Upper lobe of left lung (tissue), 6 donors: ENCODE data around the gene RPS10. TPM values are rescaled to one million over a fixed set of nuclear protein-coding genes. Genes with fewer than 3 reads are reported as not detected.
A peak's percentile ranks its signal among the peaks of the same experiment; 100 is the strongest.

Source experiments
- ATAC-seq, 2 donors: fragments of 200-7000 bp; cut with Tn5 transposase; one replicate each; pipeline ENCODE4 v1.9.1; 2022; ENCODE audit warnings: mild to moderate bottlenecking in 2 of 2, moderate library complexity in 2 of 2; ENCODE audit not compliant: low FRiP score in 2 of 2
- DNase-seq, 2 donors: peaks; one replicate each; pipeline ENCODE4 v3.0.0-alpha.2; 2019 to 2020
- H3K27ac ChIP-seq, 4 donors: fragments of 200-600 bp; sonication (generic); one replicate each; pipeline ENCODE4 v1.5.1; 2016 to 2019
- H3K27me3 ChIP-seq, 4 donors: fragments of 200-600 bp; sonication (generic); one replicate each; pipeline ENCODE4 v1.5.1; 2017 to 2019
- H3K36me3 ChIP-seq, 4 donors: fragments of 200-600 bp; sonication (generic); one replicate each; pipeline ENCODE4 v1.5.1; 2016 to 2019
- H3K4me1 ChIP-seq, 4 donors: fragments of 200-600 bp; sonication (generic); one replicate each; pipeline ENCODE4 v1.5.1; 2018 to 2019
- H3K4me3 ChIP-seq, 4 donors: fragments of 200-600 bp; sonication (generic); one replicate each; pipeline ENCODE4 v1.5.1; 2017 to 2019; ENCODE audit warnings: mild to moderate bottlenecking in 2 of 4, moderate library complexity in 1 of 4
- H3K9me3 ChIP-seq, 4 donors: fragments of 200-600 bp; sonication (generic); one replicate each; pipeline ENCODE4 v1.5.1; 2018 to 2019
- EP300 ChIP-seq, 4 donors: sonication (generic); formaldehyde crosslinking; IDR thresholded peaks; one replicate each; pipeline ENCODE4 v1.5.1; 2017; ENCODE audit warnings: antibody characterized with exemption in 4 of 4, control low read depth in 2 of 4
- POLR2A ChIP-seq, 4 donors: fragments of 450-650 bp; IDR thresholded peaks; one replicate each; pipeline ENCODE4 v1.5.1; 2016 to 2017; ENCODE audit warnings: antibody characterized with exemption in 4 of 4, mild to moderate bottlenecking in 2 of 4
- POLR2AphosphoS5 ChIP-seq, 2 donors: sonication (generic); formaldehyde crosslinking; IDR thresholded peaks; one replicate each; pipeline ENCODE4 v1.5.1; 2017; ENCODE audit warnings: antibody characterized with exemption in 2 of 2
- WGBS, 2 donors: methylation state at CpG; one replicate each; pipeline ENCODE4 v1.1.5; 2017 to 2018; 5-methylcytosine and 5-hydroxymethylcytosine counted together
- total RNA-seq, 6 donors: library from RNA; depleted of rRNA in 4 of 6; stranded (reverse); fragments of >200 nt in 4 of 6; gene quantifications; one replicate each; pipeline versions ENCODE4 v1.1.0 to v1.2.1, GENCODE V29; 2016 to 2021
- TF ChIP-seq, protein P1 (sequence below), 6 experiments: fragments of 450-650 bp in 4 of 6; fragments of 200-600 bp in 2 of 6; sonication (generic) in 2 of 6; IDR thresholded peaks; one replicate each; pipeline ENCODE4 v1.5.1; 2016 to 2019; ENCODE audit warnings: antibody characterized with exemption in 6 of 6
- donor health status: DM: no; HTN: no; CAD: no; lungs with moderate emphysema.
- donor health status: DM: no; HTN: yes; CAD: no; lungs with severe emphysema.

RPS10 gene
- total RNA-seq, 6 donors from 2014 or later = 383 to 1,975 (median 1,074) TPM

- H3K36me3 ChIP-seq = no peaks in the 10 kb centered on the region
- TF ChIP-seq EP300 (IDR thresholded peaks at IDR 0.05) (no peak), POLR2AphosphoS5 (IDR thresholded peaks at IDR 0.05) (no peak), POLR2A (IDR thresholded peaks at IDR 0.05) (no peak)
- TF ChIP-seq, protein P1, sequence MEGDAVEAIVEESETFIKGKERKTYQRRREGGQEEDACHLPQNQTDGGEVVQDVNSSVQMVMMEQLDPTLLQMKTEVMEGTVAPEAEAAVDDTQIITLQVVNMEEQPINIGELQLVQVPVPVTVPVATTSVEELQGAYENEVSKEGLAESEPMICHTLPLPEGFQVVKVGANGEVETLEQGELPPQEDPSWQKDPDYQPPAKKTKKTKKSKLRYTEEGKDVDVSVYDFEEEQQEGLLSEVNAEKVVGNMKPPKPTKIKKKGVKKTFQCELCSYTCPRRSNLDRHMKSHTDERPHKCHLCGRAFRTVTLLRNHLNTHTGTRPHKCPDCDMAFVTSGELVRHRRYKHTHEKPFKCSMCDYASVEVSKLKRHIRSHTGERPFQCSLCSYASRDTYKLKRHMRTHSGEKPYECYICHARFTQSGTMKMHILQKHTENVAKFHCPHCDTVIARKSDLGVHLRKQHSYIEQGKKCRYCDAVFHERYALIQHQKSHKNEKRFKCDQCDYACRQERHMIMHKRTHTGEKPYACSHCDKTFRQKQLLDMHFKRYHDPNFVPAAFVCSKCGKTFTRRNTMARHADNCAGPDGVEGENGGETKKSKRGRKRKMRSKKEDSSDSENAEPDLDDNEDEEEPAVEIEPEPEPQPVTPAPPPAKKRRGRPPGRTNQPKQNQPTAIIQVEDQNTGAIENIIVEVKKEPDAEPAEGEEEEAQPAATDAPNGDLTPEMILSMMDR (IDR thresholded peaks at IDR 0.05) = no peak
- peak in 1 of 2 donors; percentile 48 for DNase-seq
- no peak overlapping the region for H3K4me3 ChIP-seq
- ATAC-seq = no peak
- no peaks in the 10 kb centered on the region for H3K9me3 ChIP-seq
- no peaks in the 10 kb centered on the region for H3K27me3 ChIP-seq
- no peak overlapping the region for H3K27ac ChIP-seq
- peaks cover 8 to 17% (median 11%) of the 10 kb centered on the region in 4 donors for H3K4me1 ChIP-seq
- 89 to 97% methylated on average over 5 to 6 of the region's 6 CpGs for WGBS, 2 donors
Measured at GRCh38 chr6:34396518-34396917, 29.4 kb downstream of the RPS10 start.

- Histone ChIP-seq H3K27me3 (no peaks in the 10 kb centered on the region), H3K4me1 (peaks cover 16 to 37% (median 23%) of the 10 kb centered on the region in 4 donors), H3K4me3 (no peak overlapping the region), H3K36me3 (no peaks in the 10 kb centered on the region), H3K9me3 (no peaks in the 10 kb centered on the region), H3K27ac (peak overlapping the region in 1 of 4 donors; percentile 43)
- TF ChIP-seq EP300 (IDR thresholded peaks at IDR 0.05) (no peak), POLR2A (IDR thresholded peaks at IDR 0.05) (no peak), POLR2AphosphoS5 (IDR thresholded peaks at IDR 0.05) (no peak)
- TF ChIP-seq, protein P1 (IDR thresholded peaks at IDR 0.05) = no peak
- 89 to 90% methylated on average over 3 of the region's 3 CpGs for WGBS, 2 donors
- no peak for ATAC-seq
- no peak for DNase-seq
Measured at GRCh38 chr6:34393966-34394305, 31.9 kb downstream of the RPS10 start.

GRCh38 chr6:34393191-34393965 lies 32.5 kb downstream of the RPS10 start:
- no peaks in the 10 kb centered on the region for H3K36me3 ChIP-seq
- no peaks in the 10 kb centered on the region for H3K27me3 ChIP-seq
- H3K4me3 ChIP-seq = peak overlapping the region; percentile 40 to 94 (median 80)
- TF ChIP-seq, protein P1 (IDR thresholded peaks at IDR 0.05) = no peak
- DNase-seq (peak in 1 of 2 donors; percentile 32), ATAC-seq (no peak)
- H3K27ac ChIP-seq = peak overlapping the region; percentile 86 to 96 (median 96)
- H3K4me1 ChIP-seq = peaks cover 16 to 37% (median 23%) of the 10 kb centered on the region in 4 donors
- H3K9me3 ChIP-seq = no peaks in the 10 kb centered on the region
- WGBS, 2 donors = 36 to 39% methylated on average over 16 of the region's 16 CpGs

- peak; percentile 96 to 98 for ATAC-seq
- Histone ChIP-seq H3K27ac (peak within 1 kb of the TSS; percentile 86 to 96 (median 96)), H3K36me3 (no peaks in the 10 kb centered on the region), H3K9me3 (no peaks in the 10 kb centered on the region), H3K27me3 (no peaks in the 10 kb centered on the region), H3K4me3 (peak within 1 kb of the TSS; percentile 76 to 94 (median 88)), H3K4me1 (peaks cover 16 to 37% (median 23%) of the 10 kb centered on the region in 4 donors)
- DNase-seq = peak; percentile 95 to 98
- TF ChIP-seq EP300 (IDR thresholded peaks at IDR 0.05) (peak in 1 of 4 donors; percentile 46), POLR2A (IDR thresholded peaks at IDR 0.05) (peak in 2 of 4 donors; percentile 68 to 88), POLR2AphosphoS5 (IDR thresholded peaks at IDR 0.05) (peak; percentile 58 to 78)
- TF ChIP-seq, protein P1 (IDR thresholded peaks at IDR 0.05) = peak; percentile 73 to 98 (median 96)
- WGBS, 2 donors = 0% methylated on average over 11 to 59 of the region's 87 CpGs
Measured at GRCh38 chr6:34392497-34393190, 33.2 kb downstream of the RPS10 start, which contains the start of gene NUDT3. Gene NUDT3, minus strand, starts transcription at chr6:34392669. Its CDS starts 307 bp downstream, at chr6:34392362.
